Activated CD4-positive, alpha-beta T cell treated with anti-CD3 and anti-CD28 coated beads for 24 hours (primary cell): ENCODE measurements around the gene RYR3.

Source experiments
- DNase-seq, 2 donors: peaks; one replicate each; pipeline ENCODE4 v3.0.0-alpha.2; 2020; ENCODE audit warnings: low read depth in 2 of 2

Gene RYR3

GRCh38 chr15:33448961-33449606, 138.3 kb downstream of the RYR3 start:
- DNase-seq: no peak

- no peak for DNase-seq
These were observed 139.0 kb downstream of the RYR3 start for GRCh38 chr15:33449810-33450209.

- DNase-seq: no peak
These were observed 140.6 kb downstream of the RYR3 start for GRCh38 chr15:33451385-33451784.

GRCh38 chr15:33453761-33454160, 143.0 kb downstream of the RYR3 start:
- DNase-seq: no peak

- DNase-seq: no peak
These were observed 143.6 kb downstream of the RYR3 start for GRCh38 chr15:33454346-33454745.

GRCh38 chr15:33454996-33455395, 144.2 kb downstream of the RYR3 start:
- no peak for DNase-seq

- no peak for DNase-seq
These were observed 147.7 kb downstream of the RYR3 start for GRCh38 chr15:33458421-33458820.

GRCh38 chr15:33460166-33460805, 149.5 kb downstream of the RYR3 start:
- DNase-seq: no peak

- DNase-seq: no peak
These were observed 150.9 kb downstream of the RYR3 start for GRCh38 chr15:33461671-33462070.

- DNase-seq: no peak
These were observed 156.5 kb downstream of the RYR3 start for GRCh38 chr15:33467146-33467815.

GRCh38 chr15:33467816-33468163, 157.0 kb downstream of the RYR3 start:
- no peak for DNase-seq

GRCh38 chr15:33468740-33469139, 158.0 kb downstream of the RYR3 start:
- no peak for DNase-seq

GRCh38 chr15:33473005-33473404, 162.2 kb downstream of the RYR3 start:
- no peak for DNase-seq

- DNase-seq: no peak
These were observed 162.9 kb downstream of the RYR3 start for GRCh38 chr15:33473714-33474113.

GRCh38 chr15:33476076-33476475, 165.3 kb downstream of the RYR3 start:
- no peak for DNase-seq

GRCh38 chr15:33476908-33477307, 166.1 kb downstream of the RYR3 start:
- DNase-seq: no peak

GRCh38 chr15:33489335-33489734, 178.6 kb downstream of the RYR3 start:
- no peak for DNase-seq

GRCh38 chr15:33490703-33491102, 179.9 kb downstream of the RYR3 start:
- DNase-seq: no peak

- DNase-seq: no peak
These were observed 181.8 kb downstream of the RYR3 start for GRCh38 chr15:33492434-33493052.

- no peak for DNase-seq
These were observed 183.5 kb downstream of the RYR3 start for GRCh38 chr15:33494306-33494705.

GRCh38 chr15:33500432-33501195, 189.8 kb downstream of the RYR3 start:
- no peak for DNase-seq

- no peak for DNase-seq
These were observed 192.9 kb downstream of the RYR3 start for GRCh38 chr15:33503681-33504080.
